Tibial nerve (tissue), 4 donors: ENCODE results near the gene CDCA8.

Source experiments
- EP300 ChIP-seq, 2 donors: sonication (generic); formaldehyde crosslinking; IDR thresholded peaks; one replicate each; pipeline ENCODE4 v1.6.1; 2017; ENCODE audit warnings: antibody characterized with exemption in 2 of 2, mild to moderate bottlenecking in 1 of 2
- POLR2A ChIP-seq, 2 donors: fragments of 450-650 bp; IDR thresholded peaks; one replicate each; pipeline ENCODE4 v1.6.1; 2017; ENCODE audit warnings: antibody characterized with exemption in 2 of 2, mild to moderate bottlenecking in 2 of 2, moderate library complexity in 2 of 2
- TF ChIP-seq, protein P1 (sequence below), 5 experiments: fragments of 200-600 bp in 3 of 5; fragments of 450-650 bp in 2 of 5; sonication (generic) in 3 of 5; IDR thresholded peaks; one replicate each; pipeline ENCODE4 v1.5.1; 2016 to 2019; ENCODE audit warnings: antibody characterized with exemption in 5 of 5, mild to moderate bottlenecking in 3 of 5, moderate library complexity in 2 of 5

DNA sequence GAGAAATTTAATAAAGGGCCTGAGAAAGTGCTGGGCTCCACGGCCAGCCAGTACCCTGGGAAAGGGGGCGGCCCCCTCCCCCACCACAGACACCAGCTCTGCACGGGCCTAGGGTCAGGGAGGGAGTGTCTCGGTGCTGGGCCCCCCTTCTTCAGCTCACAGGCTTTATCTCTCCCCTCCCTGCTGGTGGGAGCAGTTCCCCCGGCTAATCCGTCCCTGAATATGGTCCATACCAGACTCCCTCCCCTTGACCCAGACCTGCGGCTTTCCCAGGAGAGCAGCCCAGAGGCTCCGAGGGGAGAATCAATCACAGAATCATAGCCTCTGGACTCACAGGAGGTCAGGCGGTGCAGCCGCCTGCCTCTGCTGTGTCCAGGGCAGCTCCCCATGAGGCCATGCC is 31.7 kb upstream of the CDCA8 start:
- TF ChIP-seq POLR2A (IDR thresholded peaks at IDR 0.05) (no peak), EP300 (IDR thresholded peaks at IDR 0.05) (no peak)
- TF ChIP-seq, protein P1, sequence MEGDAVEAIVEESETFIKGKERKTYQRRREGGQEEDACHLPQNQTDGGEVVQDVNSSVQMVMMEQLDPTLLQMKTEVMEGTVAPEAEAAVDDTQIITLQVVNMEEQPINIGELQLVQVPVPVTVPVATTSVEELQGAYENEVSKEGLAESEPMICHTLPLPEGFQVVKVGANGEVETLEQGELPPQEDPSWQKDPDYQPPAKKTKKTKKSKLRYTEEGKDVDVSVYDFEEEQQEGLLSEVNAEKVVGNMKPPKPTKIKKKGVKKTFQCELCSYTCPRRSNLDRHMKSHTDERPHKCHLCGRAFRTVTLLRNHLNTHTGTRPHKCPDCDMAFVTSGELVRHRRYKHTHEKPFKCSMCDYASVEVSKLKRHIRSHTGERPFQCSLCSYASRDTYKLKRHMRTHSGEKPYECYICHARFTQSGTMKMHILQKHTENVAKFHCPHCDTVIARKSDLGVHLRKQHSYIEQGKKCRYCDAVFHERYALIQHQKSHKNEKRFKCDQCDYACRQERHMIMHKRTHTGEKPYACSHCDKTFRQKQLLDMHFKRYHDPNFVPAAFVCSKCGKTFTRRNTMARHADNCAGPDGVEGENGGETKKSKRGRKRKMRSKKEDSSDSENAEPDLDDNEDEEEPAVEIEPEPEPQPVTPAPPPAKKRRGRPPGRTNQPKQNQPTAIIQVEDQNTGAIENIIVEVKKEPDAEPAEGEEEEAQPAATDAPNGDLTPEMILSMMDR (IDR thresholded peaks at IDR 0.05), result no peak
